Activated naive CD4-positive, alpha-beta T cell treated with anti-CD3 and anti-CD28 coated beads for 36 hours (primary cell): ENCODE measurements around the gene CEBPZOS. TPM values are rescaled to one million over a fixed set of nuclear protein-coding genes. Genes with fewer than 3 reads are reported as not detected.
A peak's percentile ranks its signal among the peaks of the same experiment; 100 is the strongest.

ENCODE experiments used
- CTCF ChIA-PET: fragments of 350-600 bp; sonication (Branson Sonifier 250); formaldehyde crosslinking; loops from one replicate; lab custom pipeline; 2021; ENCODE audit warnings: antibody characterized with exemption; lab: Charles Lee
- DNase-seq: peaks from one replicate; pipeline ENCODE4 v3.0.0-alpha.2; 2020
- H3K27ac Mint-ChIP-seq: one replicate; pipeline ENCODE4 v1.8.0; 2021; ENCODE audit warnings: mild to moderate bottlenecking, mixed read lengths
- H3K27me3 Mint-ChIP-seq: one replicate; pipeline ENCODE4 v1.8.0; 2021; ENCODE audit warnings: low read depth, mixed read lengths
- H3K36me3 Mint-ChIP-seq: one replicate; pipeline ENCODE4 v1.8.0; 2021; ENCODE audit warnings: low read depth, mixed read lengths
- H3K4me1 Mint-ChIP-seq: one replicate; pipeline ENCODE4 v1.8.0; 2021; ENCODE audit warnings: low read depth, mixed read lengths
- H3K4me3 Mint-ChIP-seq: one replicate; pipeline ENCODE4 v1.8.0; 2021; ENCODE audit warnings: mild to moderate bottlenecking, moderate library complexity, mixed read lengths
- H3K9me3 Mint-ChIP-seq: one replicate; pipeline ENCODE4 v1.8.0; 2021; ENCODE audit warnings: mixed read lengths
- intact Hi-C: fragments of 100-400 bp; cut with micrococcal nuclease; formaldehyde crosslinking; loops from one replicate; pipeline ENCODE4 v1.15.1; 2023
- total RNA-seq, 2 experiments: library from RNA; stranded (reverse); gene quantifications; one replicate each; pipeline ENCODE4 v1.2.3, GENCODE V29; 2021

The CEBPZOS gene
- total RNA-seq = 10 to 100 TPM; 30.3 to 30.7 TPM

DNA sequence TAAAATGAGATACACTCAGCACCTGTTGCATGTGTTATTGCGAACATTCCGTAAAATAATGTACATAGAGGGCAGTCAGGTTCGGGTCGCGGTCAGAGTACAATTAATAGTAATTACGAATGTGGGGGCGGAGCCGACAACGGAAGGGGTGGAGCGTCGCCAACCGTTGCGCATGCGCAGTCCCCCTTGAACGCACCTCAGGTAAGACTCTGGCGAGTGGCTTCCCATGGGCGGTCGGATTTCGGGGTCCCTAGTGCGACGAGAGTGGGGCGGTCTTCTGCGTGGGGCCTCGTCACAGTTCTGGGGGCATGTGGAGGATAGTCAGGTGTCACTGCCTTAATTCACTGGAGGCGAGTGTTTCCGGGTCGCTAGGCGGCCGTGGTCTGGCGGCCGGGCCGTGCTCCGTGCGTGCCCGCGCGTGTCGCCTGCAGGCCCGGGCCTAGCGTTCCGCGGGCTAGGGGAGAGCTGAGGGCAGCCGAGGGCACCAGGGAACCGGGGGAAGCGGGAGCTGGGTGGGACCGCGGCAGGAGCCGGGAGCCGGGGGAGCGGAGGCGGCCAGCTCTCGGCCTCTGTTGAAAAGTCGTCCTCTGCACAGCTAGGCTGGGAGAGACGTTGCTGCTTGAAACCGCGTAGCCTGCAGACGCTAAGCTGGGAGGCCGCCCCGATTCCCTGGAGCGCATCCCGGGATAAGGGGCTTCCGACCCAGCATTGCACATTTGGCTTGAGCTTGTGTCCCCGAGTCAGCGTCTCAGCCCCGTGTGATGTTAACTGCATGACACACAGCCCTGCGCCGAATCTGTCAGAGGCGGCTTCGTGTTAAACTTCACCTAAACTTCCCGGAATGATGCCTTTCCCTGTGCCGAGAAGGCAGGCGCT, at the start of gene CEBPZOS:
Gene CEBPZOS, plus strand, starts transcription at position 177 of the 876 bp plus-strand sequence. CDS start 3,209 bp downstream, outside the sequence.
- peaks cover 10% of the 10 kb centered on the region for H3K36me3 Mint-ChIP-seq
- peaks cover 23% of the 10 kb centered on the region for H3K4me1 Mint-ChIP-seq
- intact Hi-C loops = loop anchor here (1.0 to 2.0 kb wide), 7 partner anchors 14 to 230 kb away; partner anchors contain the start of genes CEBPZ, GPATCH11, HEATR5B and NDUFAF7
- CTCF ChIA-PET = interaction anchor here (0.8 kb wide), 1 partner anchor 29 kb away, joined by 3 read pairs; no protein-coding TSS in a partner anchor
- peak within 1 kb of the TSS; percentile 98 for H3K4me3 Mint-ChIP-seq
- peak within 1 kb of the TSS; percentile 97 for H3K27ac Mint-ChIP-seq
- peak; percentile 93 for DNase-seq
- no peaks in the 10 kb centered on the region for H3K27me3 Mint-ChIP-seq
- H3K9me3 Mint-ChIP-seq = no peaks in the 10 kb centered on the region

- intact Hi-C loops = no loop called here
- Mint-ChIP-seq H3K4me3 (no peak overlapping the region), H3K27ac (no peak overlapping the region), H3K9me3 (no peaks in the 10 kb centered on the region), H3K27me3 (no peaks in the 10 kb centered on the region), H3K36me3 (peaks cover 31% of the 10 kb centered on the region), H3K4me1 (peaks cover 19% of the 10 kb centered on the region)
- CTCF ChIA-PET = no interaction called here
- no peak for DNase-seq
Observed at GRCh38 chr2:37148325-37148724, 48.0 kb upstream of the CEBPZOS start.

DNA sequence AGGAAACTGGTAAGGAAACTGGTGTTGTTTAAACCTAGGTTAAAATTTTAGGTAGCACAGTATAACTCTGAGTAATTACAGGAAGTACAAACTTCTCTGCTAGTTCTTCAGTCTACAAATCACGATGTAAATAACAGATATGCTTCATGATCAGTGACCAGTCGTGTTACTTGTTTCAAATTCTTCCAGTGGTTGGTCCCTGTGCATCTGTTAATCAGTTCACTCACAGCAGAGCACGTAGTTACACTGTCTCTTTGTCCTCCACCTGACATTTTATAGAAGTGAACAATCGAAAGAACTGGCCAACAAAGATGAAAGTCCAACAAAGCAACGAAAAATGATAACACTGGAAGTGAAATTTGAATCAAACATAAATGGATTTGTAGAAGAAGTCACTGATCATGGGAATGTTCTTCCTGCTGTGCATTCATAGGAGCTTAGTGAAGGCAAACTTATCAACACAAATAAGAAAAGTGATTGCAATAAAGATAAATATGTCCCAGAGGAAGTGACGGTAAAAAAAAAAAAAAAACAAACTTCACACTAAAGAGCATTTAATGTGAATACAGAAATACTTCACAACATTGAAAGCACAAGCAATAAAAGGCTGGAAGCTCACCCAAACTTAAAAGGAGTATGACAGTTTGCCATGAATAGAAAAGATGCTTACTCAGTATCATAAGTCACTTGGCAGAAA, 46.5 kb upstream of the CEBPZOS start:
- Mint-ChIP-seq H3K4me3 (no peak overlapping the region), H3K36me3 (peaks cover 39% of the 10 kb centered on the region), H3K9me3 (peaks cover 3% of the 10 kb centered on the region), H3K27ac (no peak overlapping the region), H3K27me3 (no peaks in the 10 kb centered on the region), H3K4me1 (peaks cover 20% of the 10 kb centered on the region)
- intact Hi-C loops = loop anchor here (10.0 kb wide), 1 partner anchor 365 kb away; no protein-coding TSS in a partner anchor
- DNase-seq = no peak
- CTCF ChIA-PET = no interaction called here

DNA sequence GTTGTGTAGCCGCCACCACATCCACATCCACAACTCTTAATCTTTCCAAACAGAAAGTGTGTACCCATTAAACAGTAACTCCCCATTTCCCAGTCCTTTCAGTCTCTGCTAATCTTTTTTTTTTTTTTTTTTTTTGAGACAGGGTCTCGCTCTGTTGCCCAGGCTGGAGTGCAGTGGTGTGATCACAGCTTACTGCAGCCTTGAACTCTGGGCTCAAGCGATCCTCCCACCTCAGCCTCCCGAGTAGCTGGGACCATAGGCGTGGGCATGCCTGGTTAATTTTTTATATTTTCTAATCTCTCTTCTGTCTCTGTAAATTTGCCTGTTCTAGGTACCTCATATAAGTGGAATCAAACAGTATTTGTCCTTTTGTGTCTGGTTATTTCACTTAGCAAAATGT, 43.1 kb upstream of the CEBPZOS start:
- H3K36me3 Mint-ChIP-seq = peaks cover 35% of the 10 kb centered on the region

DNA sequence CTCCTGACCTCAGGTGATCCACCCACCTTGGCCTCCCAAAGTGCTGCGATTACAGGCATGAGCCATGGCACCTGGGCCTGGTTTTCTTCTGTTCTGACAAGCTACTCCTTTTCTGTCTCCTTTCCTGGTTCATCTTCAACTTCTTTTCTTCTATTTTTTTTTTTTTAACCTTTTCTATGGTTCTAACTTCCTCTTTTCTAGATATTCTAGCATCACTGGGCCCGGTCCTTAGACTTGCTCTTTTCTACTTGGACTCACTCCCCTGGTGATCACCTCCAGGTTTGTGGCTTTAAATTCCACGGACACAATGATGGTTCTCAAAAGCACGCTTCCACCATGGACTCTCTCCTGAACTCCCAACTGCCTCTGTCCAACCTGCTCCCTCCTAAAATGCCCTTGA, 41.5 kb upstream of the CEBPZOS start:
- intact Hi-C loops = loop anchor here (5.0 to 10.0 kb wide), 3 partner anchors 78 to 370 kb away; partner anchors contain the start of genes CEBPZ and NDUFAF7
- H3K27ac Mint-ChIP-seq = no peak overlapping the region
- peaks cover 28% of the 10 kb centered on the region for H3K36me3 Mint-ChIP-seq
- H3K9me3 Mint-ChIP-seq = peaks cover 3% of the 10 kb centered on the region
- no peak overlapping the region for H3K4me3 Mint-ChIP-seq
- CTCF ChIA-PET = no interaction called here
- H3K4me1 Mint-ChIP-seq = peaks cover 42% of the 10 kb centered on the region
- H3K27me3 Mint-ChIP-seq = no peaks in the 10 kb centered on the region
- no peak for DNase-seq

More for the DNA sequence above, 43.1 kb upstream of the CEBPZOS start:
- H3K9me3 Mint-ChIP-seq = peaks cover 3% of the 10 kb centered on the region
- peaks cover 43% of the 10 kb centered on the region for H3K4me1 Mint-ChIP-seq
- no peak for DNase-seq
- intact Hi-C loops = loop anchor here (10.0 kb wide), 1 partner anchor 368 kb away; no protein-coding TSS in a partner anchor
- H3K27me3 Mint-ChIP-seq = no peaks in the 10 kb centered on the region
- CTCF ChIA-PET = no interaction called here
- H3K4me3 Mint-ChIP-seq = no peak overlapping the region
- no peak overlapping the region for H3K27ac Mint-ChIP-seq

DNA sequence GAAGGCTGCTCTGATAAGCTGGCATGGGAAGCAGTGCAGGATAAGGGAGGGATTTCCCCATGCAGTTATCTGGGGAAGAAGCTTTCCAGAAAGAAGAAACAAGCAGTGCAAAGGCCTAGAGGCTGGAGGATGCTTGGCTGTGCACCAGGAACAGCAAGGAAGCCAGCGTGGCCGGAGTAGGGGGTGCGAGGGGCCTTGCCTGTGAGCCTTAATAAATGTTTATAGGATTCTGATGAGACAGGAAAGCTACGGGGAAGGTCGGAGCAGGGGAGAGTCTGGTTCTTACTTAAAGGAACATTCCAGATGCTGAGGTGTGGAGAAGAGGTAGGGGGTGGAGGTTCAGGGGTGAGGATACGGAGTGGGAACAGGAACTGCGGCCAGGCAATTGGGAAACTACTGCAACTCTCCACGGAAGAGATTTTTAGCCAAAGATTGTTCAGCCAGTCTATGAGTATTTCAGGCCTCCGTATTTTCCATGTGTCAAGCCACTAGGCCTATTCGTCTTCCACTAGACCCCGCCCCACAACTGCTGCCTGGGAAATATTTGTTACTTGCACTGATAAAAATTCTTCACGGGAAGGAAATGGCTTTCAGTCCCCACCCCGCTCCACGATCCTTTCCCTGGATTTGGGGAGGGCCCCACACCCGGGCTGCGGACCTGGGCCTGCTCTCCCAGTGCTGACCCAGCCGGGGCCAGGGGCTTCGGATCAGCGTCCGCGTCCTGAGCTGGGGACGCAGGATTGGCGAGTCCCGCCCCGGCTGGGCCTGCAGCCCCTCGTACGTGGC, 40.0 kb upstream of the CEBPZOS start:
- peak overlapping the region; percentile 86 for H3K4me3 Mint-ChIP-seq

GRCh38 chr2:37156857-37157714, 39.2 kb upstream of the CEBPZOS start, which contains the start of gene EIF2AK2:
TSS of gene EIF2AK2 (minus strand) at chr2:37156980. CDS start at chr2:37147806, 9,174 bp downstream.
- DNase-seq = peak; percentile 80
- CTCF ChIA-PET = interaction anchor here (0.5 to 2.2 kb wide), 4 partner anchors 11 to 804 kb away, joined by 3 to 21 read pairs (median 4); no protein-coding TSS in a partner anchor
- Mint-ChIP-seq H3K9me3 (peaks cover 3% of the 10 kb centered on the region), H3K4me1 (peaks cover 30% of the 10 kb centered on the region), H3K27me3 (no peaks in the 10 kb centered on the region), H3K4me3 (peak within 1 kb of the TSS; percentile 86), H3K27ac (peak within 1 kb of the TSS; percentile 85), H3K36me3 (peaks cover 21% of the 10 kb centered on the region)
- intact Hi-C loops = loop anchor here (1.0 to 10.0 kb wide), 7 partner anchors 39 to 372 kb away; partner anchors contain the start of genes CEBPZ, CEBPZOS, GPATCH11 and HEATR5B

More for the DNA sequence above, 40.0 kb upstream of the CEBPZOS start:
- Mint-ChIP-seq H3K9me3 (peaks cover 3% of the 10 kb centered on the region), H3K27me3 (no peaks in the 10 kb centered on the region), H3K4me1 (peaks cover 34% of the 10 kb centered on the region), H3K36me3 (peaks cover 26% of the 10 kb centered on the region), H3K27ac (peak overlapping the region; percentile 85)
- CTCF ChIA-PET = interaction anchor here (0.8 to 2.2 kb wide), 2 partner anchors 11 to 12 kb away, joined by 3 to 21 read pairs; no protein-coding TSS in a partner anchor
- intact Hi-C loops = loop anchor here (2.0 to 10.0 kb wide), 5 partner anchors 76 to 371 kb away; partner anchors contain the start of genes CEBPZ, NDUFAF7, PRKD3 and STRN
- peak; percentile 46 for DNase-seq

DNA sequence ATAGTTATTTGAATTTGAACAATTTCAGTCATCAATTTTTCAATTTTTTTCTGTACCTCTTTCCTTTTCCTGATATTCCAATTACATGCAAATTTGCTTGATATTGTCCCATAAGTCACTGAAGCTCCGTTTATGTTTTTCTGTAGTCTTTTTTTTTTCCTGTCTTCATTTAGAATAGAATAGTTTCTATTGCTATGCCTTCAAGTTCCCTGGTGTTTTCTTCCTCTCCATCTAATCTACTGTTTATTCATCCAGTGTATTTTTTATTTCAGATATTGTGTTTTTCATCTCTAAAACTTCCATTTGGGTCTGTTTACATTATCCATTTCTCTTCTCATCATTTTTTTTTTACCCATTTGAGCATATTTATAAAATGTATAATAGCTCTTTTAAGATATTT, 31.5 kb upstream of the CEBPZOS start:
- Mint-ChIP-seq H3K4me1 (no peaks in the 10 kb centered on the region), H3K4me3 (no peak overlapping the region), H3K9me3 (peaks cover 14% of the 10 kb centered on the region), H3K36me3 (peaks cover 5% of the 10 kb centered on the region), H3K27ac (no peak overlapping the region), H3K27me3 (no peaks in the 10 kb centered on the region)
- DNase-seq = no peak
- CTCF ChIA-PET = interaction anchor here (0.6 kb wide), 1 partner anchor 455 kb away, joined by 3 read pairs; no protein-coding TSS in a partner anchor
- intact Hi-C loops = no loop called here

DNA sequence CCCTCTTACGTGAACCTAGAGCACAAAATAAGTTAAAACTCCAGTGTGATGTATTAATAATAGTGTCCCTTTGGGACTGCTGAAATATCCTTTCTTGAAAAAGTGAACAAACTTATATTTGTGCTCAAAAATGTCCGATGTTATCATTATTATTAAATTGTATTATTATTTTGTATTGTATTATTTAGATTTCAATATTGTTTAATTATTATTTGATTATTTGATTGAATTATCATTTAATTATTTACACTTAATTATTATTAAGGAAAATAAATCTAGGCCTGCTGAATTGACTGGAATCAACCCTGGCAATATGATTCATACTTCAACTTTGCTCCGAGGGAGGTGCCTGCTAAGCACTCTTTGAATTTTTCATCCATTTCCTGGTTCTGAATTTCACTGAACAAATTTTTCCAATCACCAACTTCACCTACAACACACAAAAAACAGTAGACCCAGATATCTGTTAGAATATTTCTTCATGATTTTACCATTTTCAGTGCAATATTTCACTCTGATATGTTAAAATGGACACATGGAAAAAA, 28.6 kb upstream of the CEBPZOS start:
- H3K36me3 Mint-ChIP-seq = peaks cover 5% of the 10 kb centered on the region
- H3K9me3 Mint-ChIP-seq = peaks cover 14% of the 10 kb centered on the region
- intact Hi-C loops = loop anchor here (1.0 to 2.0 kb wide), 6 partner anchors 95 to 710 kb away; no protein-coding TSS in a partner anchor
- no peak for DNase-seq
- no peaks in the 10 kb centered on the region for H3K27me3 Mint-ChIP-seq
- no peaks in the 10 kb centered on the region for H3K4me1 Mint-ChIP-seq
- H3K27ac Mint-ChIP-seq = no peak overlapping the region
- CTCF ChIA-PET = interaction anchor here (0.7 to 2.6 kb wide), 15 partner anchors 10 to 1105 kb away, joined by 3 to 21 read pairs (median 3); partner anchors contain the start of gene EIF2AK2
- no peak overlapping the region for H3K4me3 Mint-ChIP-seq

- Mint-ChIP-seq H3K9me3 (peaks cover 14% of the 10 kb centered on the region), H3K27me3 (no peaks in the 10 kb centered on the region), H3K4me3 (no peak overlapping the region), H3K27ac (no peak overlapping the region), H3K36me3 (peaks cover 5% of the 10 kb centered on the region), H3K4me1 (no peaks in the 10 kb centered on the region)
- CTCF ChIA-PET = interaction anchor here (0.6 to 2.6 kb wide), 21 partner anchors 11 to 709 kb away, joined by 3 to 21 read pairs (median 4); partner anchors contain the start of gene EIF2AK2
- intact Hi-C loops = loop anchor here (1.0 to 2.0 kb wide), 6 partner anchors 94 to 709 kb away; no protein-coding TSS in a partner anchor
- peak; percentile 52 for DNase-seq
Observed at GRCh38 chr2:37168217-37168981, 27.9 kb upstream of the CEBPZOS start.
